ENCODE data around the gene CMTR1. TPM values are rescaled to one million over a fixed set of nuclear protein-coding genes. Genes with fewer than 3 reads are reported as not detected.

Gene CMTR1
- total RNA-seq, 1 experiment from 2014 or later, result 28.7 TPM

- no peak overlapping the region for H3K4me3 ChIP-seq (replicated peaks in 1 of 2; ENCODE audit: low read depth in 1 of 2, low read length in 2 of 2)
- no TSS peak for BruUV-seq (replicated peaks)
- no peaks in the 10 kb centered on the region for H3K9me2 ChIP-seq (ENCODE audit: insufficient read depth)
- no peaks in the 10 kb centered on the region for H3K9me3 ChIP-seq (ENCODE audit: control insufficient read depth in 1 of 2, insufficient read depth in 1 of 2, low read depth in 1 of 2, low read length in 2 of 2)
- no peaks in the 10 kb centered on the region for H4K20me1 ChIP-seq (ENCODE audit: insufficient read depth)
- no peaks in the 10 kb centered on the region for H3K4me1 ChIP-seq (ENCODE audit: control insufficient read depth in 1 of 2, insufficient read depth in 2 of 2, low read length in 2 of 2)
- DNase-seq (ENCODE audit: low read depth, low spot score), result no peak
- no peak overlapping the region for H3K9ac ChIP-seq (ENCODE audit: low read length)
- no peak for ATAC-seq
- H3K27ac ChIP-seq (ENCODE audit: low read depth, low read length), result no peak overlapping the region
- ChIA-PET POLR2A (no interaction called here), RAD21 (ENCODE audit: low non-redundant PET in 1 of 2, low total read pairs in 2 of 2, uncharacterized antibody in 2 of 2, unreplicated experiment in 2 of 2) (interaction anchor here in 1 of 2 experiments (0.7 kb wide), 1 partner anchor 37 kb away, joined by 3 read pairs; no protein-coding TSS in a partner anchor), CTCF (interaction anchor here (1.4 to 1.5 kb wide), 2 partner anchors 10 to 28 kb away, joined by 3 to 4 read pairs; no protein-coding TSS in a partner anchor)
- no peaks in the 10 kb centered on the region for H3K79me2 ChIP-seq (ENCODE audit: insufficient read depth, low read length)
- intact Hi-C loops (cut with micrococcal nuclease), result no loop called here
- TF ChIP-seq FOSL1 (IDR thresholded peaks at IDR 0.05; ENCODE audit: low read depth) (no peak), RAD21 (IDR thresholded peaks at IDR 0.05; ENCODE audit: low read depth) (no peak), POLR2AphosphoS5 (IDR thresholded peaks at IDR 0.05; ENCODE audit: low read depth, low read length) (no peak), YY1 (IDR thresholded peaks at IDR 0.05; ENCODE audit: extremely low read depth, insufficient replicate concordance, low read depth, low read length) (no peak), ZBTB33 (IDR thresholded peaks at IDR 0.05; ENCODE audit: extremely low read depth, insufficient replicate concordance, low read length) (no peak), POLR2A (IDR thresholded peaks at IDR 0.05; ENCODE audit: borderline replicate concordance, extremely low read depth, insufficient read depth, insufficient read length) (no peak), SP1 (IDR thresholded peaks at IDR 0.05; ENCODE audit: low read depth) (no peak), CEBPB (IDR thresholded peaks at IDR 0.05; ENCODE audit: low read depth) (no peak), CTCF (IDR thresholded peaks at IDR 0.05 in 2 of 3, conservative IDR thresholded peaks at IDR 0.05 in 1 of 3; ENCODE audit: borderline replicate concordance in 1 of 3, insufficient read depth in 1 of 3, low read depth in 2 of 3, low read length in 2 of 3) (no peak), REST (IDR thresholded peaks at IDR 0.05; ENCODE audit: low read depth) (no peak), ATF3 (IDR thresholded peaks at IDR 0.05) (no peak)
- no peak overlapping the region for H2AFZ ChIP-seq (ENCODE audit: low read depth, low read length, poor library complexity, severe bottlenecking)
- H3K36me3 ChIP-seq (ENCODE audit: control insufficient read depth in 1 of 2, insufficient read depth in 2 of 2, low read length in 2 of 2), result no peaks in the 10 kb centered on the region
- peaks cover 33% of the 10 kb centered on the region; the same call in 1 of the 2 replicates for H3K27me3 ChIP-seq (ENCODE audit: insufficient read depth, low read length)
- H3K4me2 ChIP-seq (ENCODE audit: low read length), result no peak overlapping the region
These were observed 95.5 kb downstream of the CMTR1 start for GRCh38 chr6:37528541-37528940.

Data from HCT116 (cell line).